DOHH2 (cell line): ENCODE measurements around the gene DNAH3.

ENCODE experiments used
- H3F3A ChIP-seq: fragments of 200-600 bp; sonication (generic), shearing (Covaris generic); 2 replicates; pipeline ENCODE4 v1.6.0; 2016; ENCODE audit warnings: antibody characterized with exemption, mild to moderate bottlenecking; ENCODE audit not compliant: control insufficient read depth, insufficient read depth
- H3K27ac ChIP-seq: fragments of 200-600 bp; sonication (generic); 2 replicates; pipeline ENCODE4 v1.5.1; 2014; ENCODE audit warnings: low read depth, mild to moderate bottlenecking, low read length, moderate library complexity
- H3K27me3 ChIP-seq: fragments of 200-600 bp; sonication (generic); 2 replicates; pipeline ENCODE4 v1.6.1; 2014; ENCODE audit warnings: mild to moderate bottlenecking, low read length, mixed read lengths; ENCODE audit not compliant: control insufficient read depth
- H3K36me3 ChIP-seq: fragments of 200-600 bp; sonication (generic); 2 replicates; pipeline ENCODE4 v1.6.1; 2014; ENCODE audit warnings: mild to moderate bottlenecking, low read length, moderate library complexity, mixed read lengths; ENCODE audit not compliant: control insufficient read depth
- H3K4me1 ChIP-seq: fragments of 200-600 bp; sonication (generic); 2 replicates; pipeline ENCODE4 v1.6.1; 2014; ENCODE audit warnings: mild to moderate bottlenecking, low read length, mixed read lengths; ENCODE audit not compliant: control insufficient read depth
- H3K4me2 ChIP-seq: fragments of 200-600 bp; sonication (generic); 2 replicates; pipeline ENCODE4 v1.6.0; 2014; ENCODE audit warnings: mild to moderate bottlenecking, low read length, moderate library complexity
- H3K4me3 ChIP-seq: fragments of 200-600 bp; sonication (generic); 2 replicates; pipeline ENCODE4 v1.5.1; 2014; ENCODE audit warnings: mild to moderate bottlenecking, low read length, mixed read lengths
- H3K79me2 ChIP-seq: fragments of 200-600 bp; sonication (generic); 2 replicates; pipeline ENCODE4 v1.6.1; 2014; ENCODE audit warnings: mild to moderate bottlenecking, low read length, mixed read lengths; ENCODE audit not compliant: control insufficient read depth
- H3K9me2 ChIP-seq: fragments of 200-600 bp; sonication (generic); replicated peaks from 2 replicates; pipeline ENCODE4 v1.6.1; 2014; ENCODE audit warnings: mild to moderate bottlenecking, low read length, mixed read lengths; ENCODE audit not compliant: control insufficient read depth
- H3K9me3 ChIP-seq: fragments of 200-600 bp; sonication (generic); 2 replicates; pipeline ENCODE4 v1.6.1; 2014; ENCODE audit warnings: antibody characterized with exemption, low read length, mixed read lengths; ENCODE audit not compliant: control insufficient read depth, insufficient read depth
- H4K20me1 ChIP-seq: fragments of 200-600 bp; sonication (generic); 2 replicates; pipeline ENCODE4 v1.6.0; 2014; ENCODE audit warnings: low read depth, mild to moderate bottlenecking, antibody characterized with exemption, low read length, moderate library complexity; ENCODE audit not compliant: control insufficient read depth, insufficient read depth
- CTCF ChIP-seq: fragments of 200-600 bp; sonication (generic); IDR thresholded peaks from one replicate; pipeline ENCODE4 v1.5.1; 2014; ENCODE audit warnings: antibody characterized with exemption, mild to moderate bottlenecking, low read depth, low read length; ENCODE audit not compliant: poor library complexity, severe bottlenecking
- EZH2phosphoT487 ChIP-seq: fragments of 200-600 bp; sonication (generic); IDR thresholded peaks from 2 replicates; pipeline ENCODE4 v1.6.1; 2017; ENCODE audit warnings: borderline replicate concordance, mild to moderate bottlenecking, antibody characterized with exemption, low read length, moderate library complexity, mixed read lengths

DNAH3 gene

GRCh38 chr16:21033264-21033663, 117.4 kb downstream of the DNAH3 start:
- no peaks in the 10 kb centered on the region for H3K36me3 ChIP-seq
- H3K9me2 ChIP-seq: no peaks in the 10 kb centered on the region
- H3K4me2 ChIP-seq: no peak overlapping the region
- no peaks in the 10 kb centered on the region for H3K79me2 ChIP-seq
- no peaks in the 10 kb centered on the region for H3F3A ChIP-seq
- no peaks in the 10 kb centered on the region for H3K9me3 ChIP-seq
- no peaks in the 10 kb centered on the region for H4K20me1 ChIP-seq
- H3K27ac ChIP-seq: no peak overlapping the region
- H3K27me3 ChIP-seq: no peaks in the 10 kb centered on the region
- no peak overlapping the region for H3K4me3 ChIP-seq
- no peak for TF ChIP-seq CTCF
- TF ChIP-seq EZH2phosphoT487: no peak
- H3K4me1 ChIP-seq: no peaks in the 10 kb centered on the region

GRCh38 chr16:21028728-21029127, 121.9 kb downstream of the DNAH3 start:
- no peaks in the 10 kb centered on the region for H3K36me3 ChIP-seq
- H3K4me2 ChIP-seq: no peak overlapping the region
- no peaks in the 10 kb centered on the region for H3K9me3 ChIP-seq
- no peaks in the 10 kb centered on the region for H3F3A ChIP-seq
- H4K20me1 ChIP-seq: no peaks in the 10 kb centered on the region
- no peak overlapping the region for H3K27ac ChIP-seq
- H3K27me3 ChIP-seq: no peaks in the 10 kb centered on the region
- TF ChIP-seq CTCF (no peak), EZH2phosphoT487 (no peak)
- no peaks in the 10 kb centered on the region for H3K79me2 ChIP-seq
- no peak overlapping the region for H3K4me3 ChIP-seq
- no peaks in the 10 kb centered on the region for H3K4me1 ChIP-seq
- H3K9me2 ChIP-seq: no peaks in the 10 kb centered on the region

GRCh38 chr16:21026846-21027245, 123.8 kb downstream of the DNAH3 start:
- no peaks in the 10 kb centered on the region for H4K20me1 ChIP-seq
- no peak overlapping the region for H3K4me2 ChIP-seq
- H3K27ac ChIP-seq: no peak overlapping the region
- H3K27me3 ChIP-seq: no peaks in the 10 kb centered on the region
- H3K36me3 ChIP-seq: no peaks in the 10 kb centered on the region
- H3F3A ChIP-seq: no peaks in the 10 kb centered on the region
- H3K4me3 ChIP-seq: no peak overlapping the region
- H3K4me1 ChIP-seq: no peaks in the 10 kb centered on the region
- no peaks in the 10 kb centered on the region for H3K9me3 ChIP-seq
- H3K9me2 ChIP-seq: no peaks in the 10 kb centered on the region
- TF ChIP-seq EZH2phosphoT487: no peak
- no peak for TF ChIP-seq CTCF
- no peaks in the 10 kb centered on the region for H3K79me2 ChIP-seq
